ENCODE data around the gene ZNRF2.

The ZNRF2 gene

DNA sequence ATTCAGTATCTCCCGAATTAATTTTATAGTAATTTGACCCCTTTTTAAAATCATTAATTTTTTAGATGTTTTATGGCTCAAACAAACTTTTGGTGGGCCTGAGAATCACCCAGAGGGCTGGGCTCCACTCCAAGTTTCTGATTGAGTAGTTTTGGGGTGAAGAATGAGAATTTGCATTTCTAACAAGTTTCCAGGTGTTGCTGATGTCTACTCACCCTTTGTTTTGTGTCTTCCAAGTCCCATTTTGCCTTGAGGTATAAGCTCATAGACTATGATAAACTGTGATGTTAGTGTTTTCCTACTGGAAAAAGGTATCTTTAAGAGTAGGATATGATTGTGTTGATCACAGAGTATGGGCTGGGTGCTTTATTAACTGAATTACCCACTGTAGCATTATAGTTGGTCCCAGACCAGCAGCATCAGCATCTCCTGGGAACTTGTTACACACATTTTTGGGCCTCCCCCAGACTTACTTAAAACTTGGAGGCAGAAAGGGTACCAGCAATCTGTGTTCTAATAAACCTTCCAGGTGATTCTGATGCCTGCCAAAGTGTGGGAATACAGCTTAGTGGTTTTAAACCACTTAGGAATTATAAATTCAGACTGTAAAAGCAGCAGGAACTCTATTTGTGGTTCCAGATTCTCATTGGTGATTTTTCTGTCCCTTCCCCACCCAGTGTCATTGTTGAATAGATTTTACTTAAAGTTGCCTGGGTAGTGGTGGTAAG is 19.1 kb downstream of the ZNRF2 start:
- no peak for TF ChIP-seq JUND (IDR thresholded peaks at IDR 0.05; ENCODE audit: low read depth)
- in situ Hi-C loops (cut with HindIII; ENCODE audit: low pct_unique_long_range_greater_than_20kb, low sequenced_read_pairs), result no loop called here
- no peak for DNase-seq (ENCODE audit: low read depth in 1 of 2, low spot score in 1 of 2)

DNA sequence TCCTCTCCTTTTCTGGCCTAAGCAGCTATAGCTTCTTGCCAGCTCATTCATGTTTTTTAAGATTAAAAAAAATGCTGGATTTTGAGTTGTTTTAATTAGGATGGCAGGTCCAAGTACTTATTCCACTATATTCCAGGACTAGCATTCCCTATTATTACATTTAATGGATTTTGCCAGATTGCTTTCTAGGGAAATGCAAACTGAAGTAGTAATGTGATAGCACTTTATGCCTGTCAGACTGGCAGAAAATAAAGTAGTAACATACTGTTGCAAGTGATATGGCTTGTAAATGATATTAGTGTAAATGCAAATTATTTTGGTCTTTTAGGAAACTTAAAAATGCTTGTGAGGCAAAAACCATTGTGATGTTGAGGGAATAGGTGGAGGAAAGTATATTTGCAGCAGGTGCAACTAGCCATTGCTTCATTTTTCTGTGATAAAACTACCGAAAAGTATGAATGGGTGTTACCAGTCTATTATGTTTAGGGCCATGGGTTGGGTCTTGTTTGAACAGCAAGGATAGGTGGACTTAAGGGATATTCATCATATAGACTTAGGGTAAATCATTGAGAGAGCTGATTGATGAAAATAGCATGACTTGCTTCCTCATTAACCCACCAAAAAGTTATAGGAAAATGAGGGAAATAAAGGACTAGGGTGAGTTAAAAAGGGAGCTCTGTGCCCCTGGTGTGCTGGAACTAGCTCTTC is 19.9 kb downstream of the ZNRF2 start:
- in situ Hi-C loops (cut with HindIII; ENCODE audit: low pct_unique_long_range_greater_than_20kb, low sequenced_read_pairs), result no loop called here
- TF ChIP-seq JUND (IDR thresholded peaks at IDR 0.05; ENCODE audit: low read depth), result no peak
- no peak for DNase-seq (ENCODE audit: low read depth in 1 of 2, low spot score in 1 of 2)

GRCh38 chr7:30306976-30307375 is 22.6 kb downstream of the ZNRF2 start:
- TF ChIP-seq JUND (IDR thresholded peaks at IDR 0.05; ENCODE audit: low read depth), result no peak
- in situ Hi-C loops (cut with HindIII; ENCODE audit: low pct_unique_long_range_greater_than_20kb, low sequenced_read_pairs), result no loop called here
- no peak for DNase-seq (ENCODE audit: low read depth in 1 of 2, low spot score in 1 of 2)

DNA sequence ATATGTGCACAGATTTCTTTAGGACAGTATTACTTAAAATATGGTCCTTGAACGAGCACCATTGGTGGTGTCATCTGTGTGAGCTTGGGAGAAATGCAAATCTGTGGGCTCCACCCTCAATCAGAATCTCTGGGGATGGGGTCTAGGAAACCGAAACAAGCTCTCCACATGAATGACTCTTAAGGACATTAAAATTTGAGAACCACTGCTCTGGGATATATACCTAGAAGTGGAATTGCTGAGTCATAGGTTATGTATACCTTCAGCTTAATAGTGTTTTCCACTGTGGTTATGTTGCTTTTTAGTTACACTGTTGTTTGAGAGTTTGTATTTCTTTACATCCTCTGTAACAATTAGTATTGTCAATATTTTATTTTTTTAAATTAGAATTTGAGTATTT is 24.0 kb downstream of the ZNRF2 start:
- no peak for DNase-seq (ENCODE audit: low read depth in 1 of 2, low spot score in 1 of 2)
- TF ChIP-seq JUND (IDR thresholded peaks at IDR 0.05; ENCODE audit: low read depth), result no peak
- in situ Hi-C loops (cut with HindIII; ENCODE audit: low pct_unique_long_range_greater_than_20kb, low sequenced_read_pairs), result no loop called here

- no peak for TF ChIP-seq JUND (IDR thresholded peaks at IDR 0.05; ENCODE audit: low read depth)
- no peak for DNase-seq (ENCODE audit: low read depth in 1 of 2, low spot score in 1 of 2)
- in situ Hi-C loops (cut with HindIII; ENCODE audit: low pct_unique_long_range_greater_than_20kb, low sequenced_read_pairs), result no loop called here
Measured at GRCh38 chr7:30309302-30309701, 24.9 kb downstream of the ZNRF2 start.

- DNase-seq (ENCODE audit: low read depth in 1 of 2, low spot score in 1 of 2), result no peak
- in situ Hi-C loops (cut with HindIII; ENCODE audit: low pct_unique_long_range_greater_than_20kb, low sequenced_read_pairs), result no loop called here
Measured at GRCh38 chr7:30309842-30310435, 25.5 kb downstream of the ZNRF2 start.

GRCh38 chr7:30310674-30311362 is 26.4 kb downstream of the ZNRF2 start:
- DNase-seq (ENCODE audit: low read depth in 1 of 2, low spot score in 1 of 2), result no peak
- in situ Hi-C loops (cut with HindIII; ENCODE audit: low pct_unique_long_range_greater_than_20kb, low sequenced_read_pairs), result no loop called here
- no peak for TF ChIP-seq JUND (IDR thresholded peaks at IDR 0.05; ENCODE audit: low read depth)

More at GRCh38 chr7:30309842-30310435, 25.5 kb downstream of the ZNRF2 start:
- TF ChIP-seq JUND (IDR thresholded peaks at IDR 0.05; ENCODE audit: low read depth), result no peak

DNA sequence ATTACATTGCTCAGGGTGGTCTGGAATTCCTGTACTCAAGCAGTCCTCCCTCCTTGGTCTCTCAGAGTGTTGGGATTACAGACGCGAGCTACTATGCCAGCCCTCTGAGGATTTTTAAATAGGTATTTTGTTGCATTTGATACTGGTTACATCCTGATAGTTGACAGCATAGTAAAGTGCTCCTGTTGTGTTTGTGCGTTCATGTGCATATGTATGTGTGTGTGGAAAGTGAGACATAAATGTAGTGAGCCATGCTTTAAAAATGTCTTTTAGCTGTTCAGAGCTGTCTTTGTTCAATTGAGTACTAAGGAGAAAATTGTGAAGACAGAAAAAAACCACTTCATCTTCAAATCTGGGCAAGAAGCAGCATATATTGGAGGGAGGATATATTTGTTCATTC is 27.8 kb downstream of the ZNRF2 start:
- TF ChIP-seq JUND (IDR thresholded peaks at IDR 0.05; ENCODE audit: low read depth), result no peak
- no peak for DNase-seq (ENCODE audit: low read depth in 1 of 2, low spot score in 1 of 2)
- in situ Hi-C loops (cut with HindIII; ENCODE audit: low pct_unique_long_range_greater_than_20kb, low sequenced_read_pairs), result no loop called here

- no peak for DNase-seq (ENCODE audit: low read depth in 1 of 2, low spot score in 1 of 2)
- TF ChIP-seq JUND (IDR thresholded peaks at IDR 0.05; ENCODE audit: low read depth), result no peak
- in situ Hi-C loops (cut with HindIII; ENCODE audit: low pct_unique_long_range_greater_than_20kb, low sequenced_read_pairs), result no loop called here
Measured at GRCh38 chr7:30313348-30313747, 29.0 kb downstream of the ZNRF2 start.

DNA sequence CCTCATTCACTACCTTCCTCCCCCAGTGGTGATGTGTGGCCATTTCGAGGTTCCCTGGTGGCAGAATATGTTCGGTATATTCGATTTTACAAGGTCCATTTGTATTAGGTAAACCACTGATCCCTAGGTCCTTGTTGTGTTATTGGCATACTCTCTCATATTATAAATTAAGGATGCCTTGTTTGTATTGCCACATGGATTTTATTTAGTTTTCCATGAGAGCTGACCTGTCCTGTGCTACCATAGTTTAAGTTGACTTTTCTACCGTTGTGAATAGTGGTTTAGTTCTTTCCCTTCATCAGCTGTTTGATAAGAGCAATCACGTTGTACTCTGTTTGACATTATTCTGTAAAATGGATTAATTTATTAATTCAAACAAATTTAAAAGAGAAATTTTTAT is 29.4 kb downstream of the ZNRF2 start:
- TF ChIP-seq JUND (IDR thresholded peaks at IDR 0.05; ENCODE audit: low read depth), result no peak
- in situ Hi-C loops (cut with HindIII; ENCODE audit: low pct_unique_long_range_greater_than_20kb, low sequenced_read_pairs), result no loop called here
- DNase-seq (ENCODE audit: low read depth in 1 of 2, low spot score in 1 of 2), result no peak

DNA sequence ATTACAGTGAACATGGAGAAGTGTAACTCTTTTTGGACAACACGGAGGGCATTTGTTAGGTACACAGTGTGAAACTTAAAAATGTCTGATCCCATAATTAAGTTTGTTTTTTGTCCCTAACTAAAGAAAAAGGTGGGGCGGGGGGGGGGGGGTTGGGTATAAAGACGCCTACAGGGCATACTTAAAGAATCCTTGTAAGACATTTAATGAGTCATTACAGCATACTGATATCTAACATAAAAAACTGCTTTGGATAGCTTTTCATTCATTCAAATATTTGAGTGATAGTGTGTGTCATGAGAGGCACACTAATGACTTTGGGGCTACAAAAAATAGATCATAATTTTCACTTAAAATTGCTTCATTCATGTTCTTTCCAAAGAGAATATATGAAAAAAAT is 31.2 kb downstream of the ZNRF2 start:
- no peak for DNase-seq (ENCODE audit: low read depth in 1 of 2, low spot score in 1 of 2)
- in situ Hi-C loops (cut with HindIII; ENCODE audit: low pct_unique_long_range_greater_than_20kb, low sequenced_read_pairs), result no loop called here
- no peak for TF ChIP-seq JUND (IDR thresholded peaks at IDR 0.05; ENCODE audit: low read depth)

DNA sequence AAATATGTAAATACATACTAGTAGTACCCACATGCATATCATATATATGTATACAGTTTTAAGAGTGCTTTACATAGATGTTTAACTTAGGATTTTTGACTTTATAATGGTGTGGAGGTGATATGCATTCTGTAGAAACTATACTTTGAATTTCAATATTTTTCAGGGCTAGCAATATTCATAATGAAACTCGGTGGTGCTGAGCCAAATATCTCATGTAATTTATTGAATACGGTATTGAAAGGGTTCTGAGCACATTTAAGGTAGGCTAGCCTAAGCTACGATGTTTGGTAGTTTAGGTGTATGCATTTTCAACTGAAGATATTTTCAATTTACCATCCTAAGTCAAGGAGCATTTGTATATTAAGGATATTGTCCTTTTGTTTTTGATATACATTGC is 36.0 kb downstream of the ZNRF2 start:
- in situ Hi-C loops (cut with HindIII; ENCODE audit: low pct_unique_long_range_greater_than_20kb, low sequenced_read_pairs), result no loop called here
- TF ChIP-seq JUND (IDR thresholded peaks at IDR 0.05; ENCODE audit: low read depth), result no peak
- no peak for DNase-seq (ENCODE audit: low read depth in 1 of 2, low spot score in 1 of 2)
